Fibroblast of skin of abdomen (primary cell): ENCODE measurements around the gene NGLY1.

ENCODE experiments used
- DNase-seq: peaks from one replicate; pipeline ENCODE4 v3.0.0-alpha.2; 2013

NGLY1 gene

DNA sequence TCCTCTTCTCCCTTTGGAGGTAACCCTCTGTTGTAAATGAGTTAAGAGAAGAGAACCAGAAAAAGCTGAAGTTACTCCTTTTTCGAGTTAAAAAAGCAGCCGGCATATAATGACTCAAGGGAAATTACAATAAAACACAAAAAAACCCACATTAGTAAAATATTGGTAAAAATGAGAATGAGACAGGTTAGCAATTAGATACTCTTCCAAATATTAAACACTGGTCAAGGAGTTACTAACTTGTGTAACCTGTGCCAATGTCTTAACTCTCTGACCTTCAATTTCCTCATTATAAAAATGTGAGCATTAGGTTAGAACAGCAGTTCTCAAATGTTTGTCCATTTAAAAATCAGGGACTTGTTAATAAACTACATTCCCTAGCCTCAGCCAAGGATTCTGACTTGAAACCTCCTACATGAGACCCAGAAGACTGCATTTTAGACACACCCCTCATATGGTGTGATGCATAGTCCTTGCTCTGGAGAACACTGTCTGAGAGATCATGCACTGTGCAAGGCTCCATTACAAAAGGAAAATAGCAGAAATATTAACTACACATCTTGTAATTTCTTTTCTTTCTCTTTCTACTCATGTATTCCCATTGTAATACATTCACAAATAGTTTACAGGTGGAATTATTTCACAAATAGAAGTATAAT, 75.8 kb downstream of the NGLY1 start:
- DNase-seq = no peak

- DNase-seq = no peak
Measured at GRCh38 chr3:25706213-25706612, 77.0 kb downstream of the NGLY1 start.

GRCh38 chr3:25697553-25697952, 85.7 kb downstream of the NGLY1 start:
- no peak for DNase-seq

- no peak for DNase-seq
Measured at GRCh38 chr3:25695731-25696420, 87.4 kb downstream of the NGLY1 start.

- DNase-seq = no peak
Measured at GRCh38 chr3:25693238-25693637, 90.0 kb downstream of the NGLY1 start.

DNA sequence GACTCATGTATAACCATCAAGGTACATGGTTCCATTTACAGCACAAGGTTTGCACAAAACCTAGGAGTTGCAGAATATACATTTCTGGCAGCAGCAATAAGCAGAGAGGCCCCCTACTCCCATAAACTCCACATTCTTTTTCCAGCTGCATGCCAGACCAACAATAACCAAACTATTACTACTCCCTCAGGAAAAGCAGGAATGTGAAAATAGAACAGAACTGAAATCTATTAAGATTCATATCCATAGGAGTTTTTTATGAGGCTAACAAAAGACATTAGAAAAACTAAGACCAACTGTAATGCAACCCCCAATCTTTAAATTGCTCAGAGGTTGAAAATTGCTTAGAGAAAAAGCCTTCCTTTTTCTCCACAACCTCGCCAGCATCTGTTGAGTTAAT, 90.9 kb downstream of the NGLY1 start:
- no peak for DNase-seq

- DNase-seq = no peak
Measured at GRCh38 chr3:25690768-25691533, 92.3 kb downstream of the NGLY1 start.

DNA sequence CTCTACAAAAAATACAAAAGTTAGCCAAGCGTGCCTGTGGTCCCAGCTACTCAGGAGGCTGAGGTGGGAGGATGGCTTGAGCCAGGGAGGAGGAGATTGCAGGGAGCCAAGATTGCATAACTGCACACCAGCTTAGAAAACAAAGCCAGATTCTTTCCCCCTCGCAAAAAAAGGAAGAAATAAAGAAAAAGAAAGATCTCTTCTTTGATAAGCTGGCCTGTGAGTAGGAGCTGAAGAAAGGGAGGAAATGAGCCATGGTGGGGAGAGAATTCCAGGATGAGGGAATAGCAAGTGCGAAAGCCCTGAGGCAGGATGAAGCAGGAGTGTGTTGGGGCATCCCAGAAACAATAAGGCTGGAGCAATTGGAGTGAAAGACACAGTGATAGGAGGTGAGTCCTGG, 94.0 kb downstream of the NGLY1 start:
- DNase-seq = no peak

DNA sequence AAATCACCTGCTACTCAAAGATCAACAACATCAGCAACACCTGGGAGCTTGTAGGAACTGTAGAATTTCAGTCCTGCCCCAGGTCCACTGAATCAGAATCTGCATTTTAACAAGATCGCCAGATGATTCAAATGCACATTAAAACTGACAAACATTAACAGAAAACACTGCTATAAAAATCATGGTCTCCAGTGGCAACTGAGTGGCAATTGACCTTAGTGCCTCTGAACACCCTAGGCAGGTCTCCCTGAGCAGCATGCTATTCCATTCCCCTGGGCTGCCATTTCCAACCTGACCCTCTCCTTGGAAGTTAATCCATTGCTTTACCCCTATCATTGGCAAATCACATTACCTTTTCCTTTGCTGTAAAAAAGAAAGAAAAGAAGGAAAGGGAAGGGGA, 95.5 kb downstream of the NGLY1 start:
- no peak for DNase-seq

GRCh38 chr3:25686766-25687165, 96.5 kb downstream of the NGLY1 start:
- DNase-seq = no peak

DNA sequence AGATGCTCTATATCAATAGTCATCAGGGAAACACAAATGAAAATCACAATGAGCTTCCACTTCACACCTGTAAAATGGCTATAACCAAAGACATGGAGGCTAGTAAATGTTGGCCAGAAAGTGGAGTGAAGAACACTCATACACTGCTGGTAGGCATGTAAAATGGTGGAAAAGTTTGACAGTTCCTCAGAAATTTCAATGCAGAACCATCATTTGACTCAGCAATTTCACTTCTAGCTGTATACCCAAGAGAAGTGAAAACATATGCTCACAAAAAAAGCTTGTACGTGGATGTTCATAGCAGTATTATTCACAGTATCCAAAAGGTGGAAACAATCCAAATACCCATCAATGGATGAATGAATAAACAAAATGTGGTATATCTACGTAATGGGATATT, 99.4 kb downstream of the NGLY1 start:
- DNase-seq = no peak

DNA sequence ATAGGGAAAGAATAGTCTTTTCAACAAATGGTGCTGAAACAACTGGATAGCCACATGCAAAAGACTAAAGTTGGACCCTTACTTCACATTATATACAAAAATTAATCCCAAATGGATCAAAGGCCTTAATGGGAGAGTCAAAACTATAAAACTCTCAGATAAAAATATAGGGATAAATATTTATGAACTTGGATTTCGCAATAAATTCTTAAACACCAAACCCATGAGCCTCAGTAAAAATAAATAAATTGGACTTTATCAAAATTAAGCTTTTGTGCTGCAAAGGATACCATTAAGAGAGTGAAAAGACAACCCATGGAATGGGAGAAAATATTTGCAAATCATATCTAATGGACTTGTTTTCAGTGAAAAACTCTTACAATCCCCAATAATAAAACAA, 99.8 kb downstream of the NGLY1 start:
- no peak for DNase-seq

DNA sequence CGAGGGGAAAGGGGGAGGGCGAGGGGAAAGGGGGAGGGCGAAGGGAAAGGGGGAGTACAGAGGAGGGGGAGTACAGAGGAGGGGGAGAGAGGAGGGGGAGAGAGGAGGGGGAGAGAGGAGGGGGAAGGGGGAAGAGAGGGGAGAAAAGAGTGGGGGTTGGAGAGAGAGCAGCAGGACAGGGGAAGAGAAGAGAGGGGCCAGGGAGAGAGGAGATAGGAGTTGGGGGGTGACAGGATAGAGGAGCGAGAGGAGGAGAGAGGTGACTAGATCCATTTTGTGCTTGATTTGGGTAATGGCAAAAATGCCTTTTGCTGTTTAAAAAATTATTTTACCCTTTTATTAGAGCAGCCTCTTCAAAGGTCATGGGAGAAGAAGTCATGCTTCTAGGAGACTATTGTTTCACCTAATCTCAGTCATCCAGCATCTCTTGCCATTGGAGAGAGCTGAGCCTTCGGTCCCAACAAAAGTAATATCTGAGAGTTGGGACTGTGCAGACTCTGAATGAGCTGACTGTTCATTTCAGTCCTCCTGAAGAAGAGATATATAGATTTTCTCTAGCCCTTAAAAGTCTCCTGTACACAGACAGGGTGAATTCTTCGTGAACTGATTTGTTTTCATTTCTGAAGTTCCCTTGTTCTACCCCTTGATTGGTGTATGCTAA, 103.5 kb downstream of the NGLY1 start:
- no peak for DNase-seq

- DNase-seq = no peak
Measured at GRCh38 chr3:25679166-25679565, 104.1 kb downstream of the NGLY1 start.

DNA sequence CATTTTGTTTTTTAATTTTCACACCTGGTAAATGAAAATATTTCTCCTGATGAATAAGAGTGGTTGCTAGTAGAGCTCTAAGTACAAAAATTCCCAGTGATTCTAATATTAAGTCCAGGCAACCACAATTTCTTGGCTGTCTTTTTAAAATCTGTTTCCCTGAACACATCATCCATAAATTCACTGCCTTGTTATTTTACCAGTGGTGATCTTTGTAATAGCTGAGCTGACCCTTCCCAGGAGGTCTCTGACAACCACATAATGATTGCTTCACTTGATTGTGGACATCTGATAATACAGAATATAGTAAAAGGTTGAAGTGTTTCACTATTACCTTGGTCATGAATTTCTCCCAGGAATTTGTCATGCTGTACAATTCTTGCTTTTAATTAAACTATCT, 104.7 kb downstream of the NGLY1 start:
- no peak for DNase-seq

DNA sequence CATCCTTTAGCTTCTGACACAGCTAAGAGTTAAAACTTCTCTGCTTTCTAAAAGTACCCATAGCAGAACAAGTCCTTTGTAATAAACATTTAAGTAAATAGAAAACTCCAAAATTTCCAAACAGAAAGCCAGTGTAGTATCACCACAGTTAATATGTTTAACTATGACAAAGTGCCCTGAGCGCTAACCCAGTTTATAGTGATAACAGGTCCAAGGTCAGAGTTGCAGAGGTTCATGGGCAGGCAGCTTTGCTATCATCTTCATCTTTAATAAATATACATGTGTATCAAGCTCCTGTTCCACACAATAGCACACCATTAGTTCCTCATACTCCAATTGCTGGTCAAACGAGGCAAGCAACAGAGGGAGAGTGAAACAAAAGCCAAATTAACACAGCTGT, 106.1 kb downstream of the NGLY1 start:
- DNase-seq = no peak

GRCh38 chr3:25674670-25675069, 108.6 kb downstream of the NGLY1 start:
- no peak for DNase-seq

DNA sequence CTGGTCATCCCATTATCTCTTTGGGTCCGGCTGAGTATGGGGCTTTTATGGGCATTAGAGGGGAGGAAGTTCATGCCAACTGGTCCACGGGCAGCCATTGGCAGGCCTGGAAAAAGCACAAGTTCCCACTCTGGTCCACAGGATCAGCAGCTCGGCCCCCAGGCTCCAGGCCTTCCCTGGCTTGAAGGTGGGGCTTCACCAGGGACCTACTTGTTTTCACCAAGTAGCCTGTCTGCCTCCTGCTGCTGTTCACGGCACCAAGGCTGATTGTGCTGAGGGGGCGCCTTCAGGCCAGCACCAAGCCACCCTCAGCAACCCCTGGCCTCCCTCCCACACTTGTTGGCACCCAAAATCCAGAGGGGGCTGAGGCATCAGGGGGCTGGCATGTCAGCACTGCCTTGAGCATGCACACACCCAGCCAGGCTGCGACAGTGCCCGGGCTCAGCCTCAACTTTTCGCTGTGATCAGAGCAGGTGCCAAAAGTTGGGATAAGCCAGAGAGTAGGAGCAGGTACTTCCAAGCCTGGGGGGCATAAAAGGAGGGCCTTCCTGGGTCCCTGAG, 109.4 kb downstream of the NGLY1 start:
- DNase-seq = no peak
